Hepatocyte (in vitro differentiated cells): ENCODE data around the gene CDK9. TPM values are rescaled to one million over a fixed set of nuclear protein-coding genes. Genes with fewer than 3 reads are reported as not detected.
A peak's percentile ranks its signal among the peaks of the same experiment; 100 is the strongest.

Experiments used
- DNase-seq: peaks from one replicate; pipeline ENCODE4 v3.0.0-alpha.2; 2016; ENCODE audit warnings: low spot score
- H2AFZ ChIP-seq: fragments of 200-600 bp; sonication (generic); 2 replicates; pipeline ENCODE4 v1.6.0; 2016; ENCODE audit warnings: antibody characterized with exemption, mild to moderate bottlenecking
- H3K27ac ChIP-seq: fragments of 200-600 bp; sonication (generic); 2 replicates; pipeline ENCODE4 v1.5.1; 2016; ENCODE audit warnings: mild to moderate bottlenecking
- H3K27me3 ChIP-seq: fragments of 200-600 bp; sonication (generic); 2 replicates; pipeline ENCODE4 v1.6.1; 2016
- H3K36me3 ChIP-seq: fragments of 200-600 bp; sonication (generic); replicated peaks from 2 replicates; pipeline ENCODE4 v1.5.1; 2016; ENCODE audit warnings: low read depth; ENCODE audit not compliant: insufficient read depth
- H3K4me1 ChIP-seq: fragments of 200-600 bp; sonication (generic); 2 replicates; pipeline ENCODE4 v1.5.1; 2016; ENCODE audit warnings: mild to moderate bottlenecking, moderate library complexity; ENCODE audit not compliant: insufficient read depth
- H3K4me2 ChIP-seq: fragments of 200-600 bp; sonication (generic); 2 replicates; pipeline ENCODE4 v1.6.0; 2016
- H3K4me3 ChIP-seq: fragments of 200-600 bp; sonication (generic); 2 replicates; pipeline ENCODE4 v1.5.1; 2016; ENCODE audit warnings: mild to moderate bottlenecking
- H3K79me2 ChIP-seq: fragments of 200-600 bp; sonication (generic); 2 replicates; pipeline ENCODE4 v1.6.0; 2017; ENCODE audit warnings: mild to moderate bottlenecking
- H3K9me2 ChIP-seq: fragments of 200-600 bp; sonication (generic); replicated peaks from 2 replicates; pipeline ENCODE4 v1.6.0; 2017; ENCODE audit warnings: mild to moderate bottlenecking; ENCODE audit not compliant: insufficient read depth
- H3K9me3 ChIP-seq: fragments of 200-600 bp; sonication (generic); 2 replicates; pipeline ENCODE4 v1.5.1; 2016; ENCODE audit warnings: low read depth, mild to moderate bottlenecking
- H4K20me1 ChIP-seq: fragments of 200-600 bp; sonication (generic); 2 replicates; pipeline ENCODE4 v1.6.0; 2016; ENCODE audit warnings: mild to moderate bottlenecking; ENCODE audit not compliant: insufficient read depth, poor library complexity, severe bottlenecking
- CTCF ChIP-seq: fragments of 200-600 bp; sonication (generic); IDR thresholded peaks from 2 replicates; pipeline ENCODE4 v1.5.1; 2016; ENCODE audit warnings: antibody characterized with exemption, mild to moderate bottlenecking; ENCODE audit not compliant: poor library complexity
- EZH2 ChIP-seq: fragments of 200-600 bp; sonication (generic); IDR thresholded peaks from 2 replicates; pipeline ENCODE4 v1.6.1; 2016; ENCODE audit warnings: antibody characterized with exemption, mild to moderate bottlenecking, borderline replicate concordance
- EZH2phosphoT487 ChIP-seq: fragments of 200-600 bp; sonication (generic); IDR thresholded peaks from one replicate; pipeline ENCODE4 v1.6.1; 2018; ENCODE audit warnings: antibody characterized with exemption, mild to moderate bottlenecking, low read depth, moderate library complexity; ENCODE audit not compliant: unreplicated experiment, severe bottlenecking
- WGBS: methylation state at CpG from one replicate; pipeline ENCODE4 v1.1.6; 2016; ENCODE audit warnings: low lambda C conversion rate; ENCODE audit errors: missing lambda C conversion rate; 5-methylcytosine and 5-hydroxymethylcytosine counted together
- polyA plus RNA-seq: library from polyadenylated mRNA; unstranded; fragments of >200 nt; fragmentation: Nextera tagmentation; extraction: Ambion mirVana; gene quantifications from 2 replicates; pipeline ENCODE4 v1.2.1, GENCODE V29; 2016
- total RNA-seq: library from RNA; depleted of rRNA; stranded (reverse); fragments of >200 nt; gene quantifications from 2 replicates; pipeline ENCODE4 v1.2.3, GENCODE V29; 2014

CDK9 gene
- total and polyA plus RNA-seq, 2 experiments from 2014 or later = 84.6 to 91.4 TPM

GRCh38 chr9:127805620-127806019, 19.8 kb downstream of the CDK9 start:
- Histone ChIP-seq H3K9me2 (no peaks in the 10 kb centered on the region), H4K20me1 (no peaks in the 10 kb centered on the region), H3K4me3 (no peak overlapping the region), H2AFZ (no peak overlapping the region), H3K4me2 (no peak overlapping the region), H3K4me1 (peaks cover 32% of the 10 kb centered on the region), H3K27me3 (no peaks in the 10 kb centered on the region), H3K79me2 (peaks cover 26% of the 10 kb centered on the region), H3K9me3 (no peaks in the 10 kb centered on the region), H3K27ac (no peak overlapping the region), H3K36me3 (no peaks in the 10 kb centered on the region)
- DNase-seq = peak; percentile 45
- peak; percentile 26 for TF ChIP-seq CTCF
- TF ChIP-seq EZH2 = no peak
- TF ChIP-seq EZH2phosphoT487 = no peak
- WGBS = 75% methylated on average over 8 of the region's 8 CpGs

- Histone ChIP-seq H3K4me3 (no peak overlapping the region), H3K27me3 (no peaks in the 10 kb centered on the region), H3K9me2 (no peaks in the 10 kb centered on the region), H4K20me1 (no peaks in the 10 kb centered on the region), H3K4me1 (peaks cover 25% of the 10 kb centered on the region), H3K27ac (no peak overlapping the region), H3K36me3 (no peaks in the 10 kb centered on the region), H2AFZ (no peak overlapping the region), H3K79me2 (peaks cover 26% of the 10 kb centered on the region), H3K9me3 (no peaks in the 10 kb centered on the region), H3K4me2 (no peak overlapping the region)
- whole genome bisulfite sequencing = 97% methylated on average over 12 of the region's 14 CpGs
- no peak for TF ChIP-seq EZH2phosphoT487
- no peak for TF ChIP-seq EZH2
- no peak for TF ChIP-seq CTCF
- DNase-seq = no peak
Observed at GRCh38 chr9:127806871-127807270, 21.0 kb downstream of the CDK9 start.

- 92% methylated on average over 17 of the region's 17 CpGs for WGBS
- Histone ChIP-seq H4K20me1 (no peaks in the 10 kb centered on the region), H3K27me3 (no peaks in the 10 kb centered on the region)
Observed at GRCh38 chr9:127808347-127809001, 22.6 kb downstream of the CDK9 start.

More at GRCh38 chr9:127808347-127809001, 22.6 kb downstream of the CDK9 start:
- Histone ChIP-seq H3K27ac (no peak overlapping the region), H3K9me2 (no peaks in the 10 kb centered on the region), H3K4me3 (no peak overlapping the region), H3K9me3 (no peaks in the 10 kb centered on the region), H3K36me3 (no peaks in the 10 kb centered on the region), H3K79me2 (peaks cover 26% of the 10 kb centered on the region), H3K4me2 (no peak overlapping the region), H3K4me1 (peaks cover 18% of the 10 kb centered on the region), H2AFZ (no peak overlapping the region)
- DNase-seq = no peak
- no peak for TF ChIP-seq CTCF
- TF ChIP-seq EZH2 = no peak
- no peak for TF ChIP-seq EZH2phosphoT487
